ENCODE measurements around the gene EZR. TPM values are rescaled to one million over a fixed set of nuclear protein-coding genes. Genes with fewer than 3 reads are reported as not detected.

The EZR gene
- total and polyA plus RNA-seq, 10 of the 15 experiments (the other 5 are each of a cell fraction or from before 2014, with no cell fraction given): 79.1 to 282 (median 161) TPM

DNA sequence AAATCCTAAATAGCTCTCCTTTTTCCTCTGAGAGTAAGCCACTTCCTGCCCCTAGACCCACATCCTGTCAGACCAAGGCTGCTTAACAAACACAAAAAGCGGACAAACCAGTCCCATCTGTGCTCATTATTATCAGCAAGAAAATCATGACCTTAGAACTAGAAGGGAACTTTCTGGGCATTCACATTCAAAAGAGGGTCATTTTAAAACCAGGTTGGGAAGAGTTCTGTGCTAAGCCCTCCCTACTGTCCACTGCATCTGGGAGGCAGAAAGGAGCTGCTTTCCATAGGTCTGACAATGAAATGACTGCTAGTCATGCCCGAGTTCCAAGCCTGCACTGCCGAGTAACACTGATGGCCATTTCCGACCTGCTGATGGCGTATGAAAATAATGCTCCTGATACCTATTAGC is 15.4 kb downstream of the EZR start (continued):
- TF ChIP-seq, protein P1, sequence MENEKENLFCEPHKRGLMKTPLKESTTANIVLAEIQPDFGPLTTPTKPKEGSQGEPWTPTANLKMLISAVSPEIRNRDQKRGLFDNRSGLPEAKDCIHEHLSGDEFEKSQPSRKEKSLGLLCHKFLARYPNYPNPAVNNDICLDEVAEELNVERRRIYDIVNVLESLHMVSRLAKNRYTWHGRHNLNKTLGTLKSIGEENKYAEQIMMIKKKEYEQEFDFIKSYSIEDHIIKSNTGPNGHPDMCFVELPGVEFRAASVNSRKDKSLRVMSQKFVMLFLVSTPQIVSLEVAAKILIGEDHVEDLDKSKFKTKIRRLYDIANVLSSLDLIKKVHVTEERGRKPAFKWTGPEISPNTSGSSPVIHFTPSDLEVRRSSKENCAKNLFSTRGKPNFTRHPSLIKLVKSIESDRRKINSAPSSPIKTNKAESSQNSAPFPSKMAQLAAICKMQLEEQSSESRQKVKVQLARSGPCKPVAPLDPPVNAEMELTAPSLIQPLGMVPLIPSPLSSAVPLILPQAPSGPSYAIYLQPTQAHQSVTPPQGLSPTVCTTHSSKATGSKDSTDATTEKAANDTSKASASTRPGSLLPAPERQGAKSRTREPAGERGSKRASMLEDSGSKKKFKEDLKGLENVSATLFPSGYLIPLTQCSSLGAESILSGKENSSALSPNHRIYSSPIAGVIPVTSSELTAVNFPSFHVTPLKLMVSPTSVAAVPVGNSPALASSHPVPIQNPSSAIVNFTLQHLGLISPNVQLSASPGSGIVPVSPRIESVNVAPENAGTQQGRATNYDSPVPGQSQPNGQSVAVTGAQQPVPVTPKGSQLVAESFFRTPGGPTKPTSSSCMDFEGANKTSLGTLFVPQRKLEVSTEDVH (IDR thresholded peaks at IDR 0.05; ENCODE audit: low read depth, partially characterized antibody): no peak
- TF ChIP-seq SUZ12 (IDR thresholded peaks at IDR 0.05; ENCODE audit: unreplicated experiment): no peak
- TF ChIP-seq POU2F2 (IDR thresholded peaks at IDR 0.05; ENCODE audit: borderline replicate concordance, low read depth, low read length): 0 out of 3 replicates have a peak, but pooled peaks have one; percentile 0
- TF ChIP-seq CBX5 (IDR thresholded peaks at IDR 0.05; ENCODE audit: low read depth): 0 out of 2 replicates have a peak, but pooled peaks have one; percentile 37
- TF ChIP-seq, protein P2, sequence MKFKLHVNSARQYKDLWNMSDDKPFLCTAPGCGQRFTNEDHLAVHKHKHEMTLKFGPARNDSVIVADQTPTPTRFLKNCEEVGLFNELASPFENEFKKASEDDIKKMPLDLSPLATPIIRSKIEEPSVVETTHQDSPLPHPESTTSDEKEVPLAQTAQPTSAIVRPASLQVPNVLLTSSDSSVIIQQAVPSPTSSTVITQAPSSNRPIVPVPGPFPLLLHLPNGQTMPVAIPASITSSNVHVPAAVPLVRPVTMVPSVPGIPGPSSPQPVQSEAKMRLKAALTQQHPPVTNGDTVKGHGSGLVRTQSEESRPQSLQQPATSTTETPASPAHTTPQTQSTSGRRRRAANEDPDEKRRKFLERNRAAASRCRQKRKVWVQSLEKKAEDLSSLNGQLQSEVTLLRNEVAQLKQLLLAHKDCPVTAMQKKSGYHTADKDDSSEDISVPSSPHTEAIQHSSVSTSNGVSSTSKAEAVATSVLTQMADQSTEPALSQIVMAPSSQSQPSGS (IDR thresholded peaks at IDR 0.05; ENCODE audit: low read length): peak; percentile 44; the same call in 1 of the 2 replicates
- TF ChIP-seq EP300 (IDR thresholded peaks at IDR 0.05; ENCODE audit: borderline replicate concordance in 1 of 2, control insufficient read depth in 1 of 2, low read depth in 2 of 2, low read length in 2 of 2): 0 out of 4 replicates have a peak, but pooled peaks have one; percentile 19 to 40
- peak; percentile 36; the same call in 1 of the 2 replicates for TF ChIP-seq BCL11A (IDR thresholded peaks at IDR 0.05; ENCODE audit: low read depth, low read length)
- TF ChIP-seq IKZF1 (conservative IDR thresholded peaks at IDR 0.05): peak; percentile 23; the same call in 1 of the 2 replicates
- peak; percentile 60; the same call in 1 of the 2 replicates for TF ChIP-seq GABPA (IDR thresholded peaks at IDR 0.05; ENCODE audit: low read depth)
- no peak for TF ChIP-seq TBL1XR1 (IDR thresholded peaks at IDR 0.05; ENCODE audit: low read depth, low read length)
- TF ChIP-seq ETV6 (conservative IDR thresholded peaks at IDR 0.05 in 1 of 2, IDR thresholded peaks at IDR 0.05 in 1 of 2; ENCODE audit: borderline replicate concordance in 1 of 2, low read depth in 1 of 2): peak in 1 of 2 experiments; percentile 85; a peak in 2 of 4 replicates
- TF ChIP-seq ZNF622 (IDR thresholded peaks at IDR 0.05): no peak
- peak; percentile 74 for TF ChIP-seq POLR2AphosphoS5 (IDR thresholded peaks at IDR 0.05; ENCODE audit: low read length)
